Adrenal gland (tissue), 12 donors: ENCODE data around the gene KIAA0513. TPM values are rescaled to one million over a fixed set of nuclear protein-coding genes. Genes with fewer than 3 reads are reported as not detected.

ENCODE experiments used
- DNase-seq, 7 donors: peaks; one replicate each; pipeline ENCODE4 v3.0.0-alpha.2; 2019 to 2020
- H3K27ac ChIP-seq, 5 donors: fragments of 200-600 bp; sonication (generic) in 4 of 5; 1 replicate in 3 of 5; 2 replicates in 2 of 5; pipeline versions ENCODE4 v1.5.1 to v1.8.0; 2016 to 2020; ENCODE audit warnings: mild to moderate bottlenecking in 1 of 5
- H3K27me3 ChIP-seq: fragments of 200-600 bp; 2 replicates; pipeline ENCODE4 v1.8.0; 2021
- H3K36me3 ChIP-seq, 2 donors: fragments of 200-600 bp; replicated peaks in 1 of 2; 1 replicate in 1 of 2; 2 replicates in 1 of 2; pipeline versions ENCODE4 v1.5.1 to v1.8.0; 2018 to 2022
- H3K4me1 ChIP-seq, 2 donors: fragments of 200-600 bp; replicated peaks in 1 of 2; 1 replicate in 1 of 2; 2 replicates in 1 of 2; pipeline versions ENCODE4 v1.5.1 to v1.8.0; 2018 to 2021
- H3K4me3 ChIP-seq, 4 donors: fragments of 200-600 bp; sonication (generic) in 3 of 4; one replicate each; pipeline ENCODE4 v1.5.1; 2016 to 2018
- H3K9me3 ChIP-seq, 3 donors: fragments of 200-600 bp; sonication (generic) in 1 of 3; replicated peaks in 1 of 3; 1 replicate in 2 of 3; 2 replicates in 1 of 3; pipeline versions ENCODE4 v1.5.1 to v1.8.0; 2016 to 2021
- POLR2A ChIP-seq, 2 donors: fragments of 450-650 bp; IDR thresholded peaks; one replicate each; pipeline ENCODE4 v1.6.1; 2017; ENCODE audit warnings: antibody characterized with exemption in 2 of 2, mild to moderate bottlenecking in 2 of 2, moderate library complexity in 1 of 2
- WGBS, 4 donors: extraction: QIAGEN DNeasy Blood & Tissue Kit in 2 of 4; methylation state at CpG; one replicate each; pipeline versions ENCODE4 v1.1.5 to v1.1.7; 2013 to 2017; 5-methylcytosine and 5-hydroxymethylcytosine counted together
- intact Hi-C, 2 donors: fragments of 100-400 bp; cut with DNase I; formaldehyde crosslinking; loops; one replicate each; pipeline versions ENCODE4 v1.14.1 to v1.15.0; 2022 to 2023
- polyA plus RNA-seq, 3 donors: library from polyadenylated mRNA; stranded (reverse); fragments of 200-250 nt in 2 of 3; fragments of 350-450 nt in 1 of 3; fragmentation: Illumina TruSeq in 1 of 3; extraction: RNeasy Lipid Tissue Mini Kit (QIAGEN cat#74804) in 1 of 3; gene quantifications; one replicate each; pipeline ENCODE4 v1.2.3, GENCODE V29; 2013 to 2014
- total RNA-seq, 9 donors: library from RNA; depleted of rRNA in 4 of 9; stranded (reverse); fragments of >200 nt in 4 of 9; fragments of 120-200 nt in 1 of 9; fragmentation: NEBNext Ultra II Directional in 1 of 9; extraction: Animal tissue kit (Norgen Biotek cat#: 25700) in 1 of 9; gene quantifications; one replicate each; pipeline versions ENCODE4 v1.1.0 to v1.2.4, GENCODE V29; 2013 to 2023
- TF ChIP-seq, protein P1 (sequence below), 6 experiments: fragments of 450-650 bp in 4 of 6; fragments of 200-600 bp in 2 of 6; sonication (generic) in 1 of 6; IDR thresholded peaks; 1 replicate in 5 of 6; 2 replicates in 1 of 6; pipeline versions ENCODE4 v1.5.1 to v1.8.0; 2016 to 2021; ENCODE audit warnings: antibody characterized with exemption in 6 of 6, mild to moderate bottlenecking in 2 of 6, moderate library complexity in 1 of 6
- donor health status: healthy with polysubstance abuse.
- donor health status: Bipolar disorder and iron deficiency.
- donor health status: DM: yes; HTN: yes; CAD: no.
- donor health status: DM: no; HTN: no; CAD: no.
- donor health status: DM: no; HTN: no; CAD: no.
- donor health status: DM: yes; HTN: yes; CAD: no.

The KIAA0513 gene
- total and polyA plus RNA-seq, 12 donors: 7.5 to 36.7 (median 17.8) TPM

- peak overlapping the region in 3 of 5 donors; percentile 83 to 86 (median 84) for H3K27ac ChIP-seq
- intact Hi-C loops: no loop called here
- 92 to 98% (median 94%) methylated on average over 8 of the region's 8 CpGs for WGBS, 4 donors
- peaks cover 0 to 19% of the 10 kb centered on the region in 2 donors for H3K36me3 ChIP-seq
- H3K9me3 ChIP-seq: no peaks in the 10 kb centered on the region
- no peaks in the 10 kb centered on the region for H3K27me3 ChIP-seq
- no peak overlapping the region for H3K4me3 ChIP-seq
- peaks cover 14 to 38% of the 10 kb centered on the region in 2 donors for H3K4me1 ChIP-seq
- TF ChIP-seq, protein P1, sequence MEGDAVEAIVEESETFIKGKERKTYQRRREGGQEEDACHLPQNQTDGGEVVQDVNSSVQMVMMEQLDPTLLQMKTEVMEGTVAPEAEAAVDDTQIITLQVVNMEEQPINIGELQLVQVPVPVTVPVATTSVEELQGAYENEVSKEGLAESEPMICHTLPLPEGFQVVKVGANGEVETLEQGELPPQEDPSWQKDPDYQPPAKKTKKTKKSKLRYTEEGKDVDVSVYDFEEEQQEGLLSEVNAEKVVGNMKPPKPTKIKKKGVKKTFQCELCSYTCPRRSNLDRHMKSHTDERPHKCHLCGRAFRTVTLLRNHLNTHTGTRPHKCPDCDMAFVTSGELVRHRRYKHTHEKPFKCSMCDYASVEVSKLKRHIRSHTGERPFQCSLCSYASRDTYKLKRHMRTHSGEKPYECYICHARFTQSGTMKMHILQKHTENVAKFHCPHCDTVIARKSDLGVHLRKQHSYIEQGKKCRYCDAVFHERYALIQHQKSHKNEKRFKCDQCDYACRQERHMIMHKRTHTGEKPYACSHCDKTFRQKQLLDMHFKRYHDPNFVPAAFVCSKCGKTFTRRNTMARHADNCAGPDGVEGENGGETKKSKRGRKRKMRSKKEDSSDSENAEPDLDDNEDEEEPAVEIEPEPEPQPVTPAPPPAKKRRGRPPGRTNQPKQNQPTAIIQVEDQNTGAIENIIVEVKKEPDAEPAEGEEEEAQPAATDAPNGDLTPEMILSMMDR (IDR thresholded peaks at IDR 0.05): no peak
- no peak for TF ChIP-seq POLR2A (IDR thresholded peaks at IDR 0.05)
- no peak for DNase-seq
Observed at GRCh38 chr16:84995663-84996062, 31.9 kb upstream of the KIAA0513 start.

GRCh38 chr16:84996365-84996764 is 31.2 kb upstream of the KIAA0513 start:
- TF ChIP-seq, protein P1 (IDR thresholded peaks at IDR 0.05): no peak
- TF ChIP-seq POLR2A (IDR thresholded peaks at IDR 0.05): no peak
- intact Hi-C loops: no loop called here
- Histone ChIP-seq H3K9me3 (no peaks in the 10 kb centered on the region), H3K36me3 (peaks cover 0 to 17% of the 10 kb centered on the region in 2 donors), H3K27me3 (no peaks in the 10 kb centered on the region), H3K4me3 (no peak overlapping the region), H3K27ac (no peak overlapping the region), H3K4me1 (peaks cover 14 to 41% of the 10 kb centered on the region in 2 donors)
- WGBS, 4 donors: 93 to 97% (median 96%) methylated on average over 11 of the region's 11 CpGs
- no peak for DNase-seq

DNA sequence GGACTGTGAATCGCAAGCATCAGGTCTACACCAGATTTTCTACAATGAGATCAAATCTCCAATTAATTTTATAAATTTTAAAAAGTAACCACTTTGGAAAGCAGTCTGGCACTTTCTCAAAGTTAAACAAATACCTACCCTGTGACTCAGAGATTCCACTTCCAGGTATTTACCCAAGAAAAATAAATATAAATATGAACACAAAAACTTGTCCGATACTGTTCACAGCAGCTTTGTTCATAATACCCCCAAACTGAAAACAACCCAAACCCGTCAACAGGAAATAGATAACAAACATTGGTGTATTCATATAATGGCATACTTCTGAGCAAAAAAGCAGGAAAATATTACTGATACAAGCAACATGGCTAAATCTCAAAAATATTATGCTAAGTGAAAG is 28.4 kb upstream of the KIAA0513 start:
- peak overlapping the region in 3 of 5 donors; percentile 13 to 52 (median 47) for H3K27ac ChIP-seq
- peaks cover 17 to 59% of the 10 kb centered on the region in 2 donors for H3K4me1 ChIP-seq
- H3K36me3 ChIP-seq: peaks cover 0 to 10% of the 10 kb centered on the region in 2 donors
- TF ChIP-seq, protein P1 (IDR thresholded peaks at IDR 0.05): no peak
- no peak for TF ChIP-seq POLR2A (IDR thresholded peaks at IDR 0.05)
- no peaks in the 10 kb centered on the region for H3K9me3 ChIP-seq
- WGBS, 4 donors: 57 to 62% (median 59%) methylated on average over 3 of the region's 3 CpGs
- H3K4me3 ChIP-seq: no peak overlapping the region
- no peaks in the 10 kb centered on the region for H3K27me3 ChIP-seq
- intact Hi-C loops: no loop called here
- no peak for DNase-seq

GRCh38 chr16:84999857-85000480 is 27.6 kb upstream of the KIAA0513 start:
- peak overlapping the region in 3 of 5 donors; percentile 13 to 52 (median 47) for H3K27ac ChIP-seq
- intact Hi-C loops: no loop called here
- H3K4me1 ChIP-seq: peaks cover 13 to 59% of the 10 kb centered on the region in 2 donors
- H3K36me3 ChIP-seq: peaks cover 0 to 8% of the 10 kb centered on the region in 2 donors
- TF ChIP-seq, protein P1 (IDR thresholded peaks at IDR 0.05): no peak
- no peak for TF ChIP-seq POLR2A (IDR thresholded peaks at IDR 0.05)
- DNase-seq: peak in 1 of 7 donors; percentile 7
- WGBS, 4 donors: 94 to 97% (median 95%) methylated on average over 11 of the region's 11 CpGs
- H3K27me3 ChIP-seq: no peaks in the 10 kb centered on the region
- H3K4me3 ChIP-seq: no peak overlapping the region
- H3K9me3 ChIP-seq: no peaks in the 10 kb centered on the region
